Measurements from ENCODE around the gene CAP2.

Gene CAP2

GRCh38 chr6:17477356-17477755, 84.0 kb downstream of the CAP2 start:
- DNase-seq, result no peak

DNA sequence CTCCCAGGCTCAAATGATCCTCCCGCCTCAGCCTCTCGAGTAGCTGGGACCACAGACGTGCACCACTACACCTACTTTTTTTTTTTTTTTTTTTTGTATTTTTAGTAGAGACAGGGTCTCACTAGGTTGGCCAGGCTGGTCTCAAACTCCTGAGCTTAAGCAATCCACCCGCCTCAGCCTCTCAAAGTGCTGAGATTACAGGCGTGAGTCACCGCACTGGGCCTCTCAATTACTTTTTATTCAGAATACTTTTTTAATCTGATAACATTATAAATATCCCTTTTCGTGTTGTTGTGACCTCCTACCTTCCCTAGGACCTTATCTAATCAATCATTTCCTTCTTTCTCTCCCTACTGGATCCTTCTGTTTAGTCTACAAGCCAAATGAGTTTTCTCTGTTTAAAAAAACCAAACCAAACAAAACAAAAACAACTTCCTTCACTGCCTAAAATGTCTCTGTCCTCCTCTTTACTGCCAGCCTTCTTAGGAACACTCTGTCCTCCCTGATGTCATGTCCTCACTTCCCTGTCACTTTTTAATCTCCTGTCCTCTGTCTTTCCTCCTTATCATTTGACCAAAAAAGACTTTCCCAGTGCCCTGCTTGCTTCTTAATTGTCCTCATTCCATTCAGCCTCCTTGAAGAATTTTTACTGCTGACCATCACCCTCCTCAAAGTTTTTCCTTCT, 85.0 kb downstream of the CAP2 start:
- no peak for DNase-seq

GRCh38 chr6:17478946-17479345, 85.6 kb downstream of the CAP2 start:
- DNase-seq, result no peak

DNA sequence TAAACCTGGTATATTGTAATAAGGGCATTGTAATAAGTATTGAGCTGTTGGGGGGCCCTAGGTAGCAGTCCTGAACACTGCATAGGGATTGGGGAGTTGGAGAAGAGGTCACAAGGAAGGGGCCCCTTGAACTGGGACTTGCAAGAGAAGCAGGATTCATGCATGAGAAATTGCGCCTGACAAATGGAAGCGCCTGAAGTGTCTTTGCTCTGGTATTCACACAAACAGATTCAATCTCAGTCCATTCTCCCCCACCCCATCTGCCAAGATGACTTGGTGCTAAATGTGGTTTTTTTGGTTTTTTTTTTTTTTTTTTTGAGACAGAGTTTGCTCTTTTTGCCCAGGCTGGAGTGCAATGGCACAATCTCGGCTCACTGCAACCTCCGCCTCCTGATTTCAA, 87.1 kb downstream of the CAP2 start:
- no peak for DNase-seq

GRCh38 chr6:17482711-17483110, 89.3 kb downstream of the CAP2 start:
- no peak for DNase-seq

DNA sequence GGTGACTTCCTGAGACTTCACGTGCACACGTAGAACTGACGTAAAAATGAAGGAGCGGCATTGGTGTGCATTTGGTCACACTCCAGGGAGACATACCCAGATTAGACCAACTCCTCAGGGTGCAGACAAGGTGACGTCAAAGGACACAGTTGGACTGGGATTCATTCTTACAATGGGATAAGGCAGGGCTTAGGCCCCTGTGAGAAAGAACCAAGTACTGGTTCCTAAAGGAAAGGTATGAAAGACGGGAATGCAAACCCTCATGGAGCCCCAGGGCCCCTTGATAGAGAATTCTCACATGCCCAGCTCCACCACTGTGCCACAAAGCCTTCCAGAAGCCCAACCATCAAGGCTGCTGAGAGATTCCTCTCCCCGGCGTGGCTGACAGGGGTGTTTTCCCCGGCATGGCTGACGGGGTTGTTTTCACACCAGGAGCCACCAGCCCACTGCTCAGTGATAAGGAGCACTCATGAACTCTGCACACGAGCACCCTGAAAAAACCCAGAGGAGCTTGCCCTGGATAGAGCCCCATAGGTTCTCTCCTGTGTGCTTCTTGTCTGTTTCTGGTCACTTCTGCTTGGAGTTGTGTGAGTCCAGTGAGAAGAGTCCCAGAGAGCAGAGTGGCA, 90.1 kb downstream of the CAP2 start:
- DNase-seq, result no peak

DNA sequence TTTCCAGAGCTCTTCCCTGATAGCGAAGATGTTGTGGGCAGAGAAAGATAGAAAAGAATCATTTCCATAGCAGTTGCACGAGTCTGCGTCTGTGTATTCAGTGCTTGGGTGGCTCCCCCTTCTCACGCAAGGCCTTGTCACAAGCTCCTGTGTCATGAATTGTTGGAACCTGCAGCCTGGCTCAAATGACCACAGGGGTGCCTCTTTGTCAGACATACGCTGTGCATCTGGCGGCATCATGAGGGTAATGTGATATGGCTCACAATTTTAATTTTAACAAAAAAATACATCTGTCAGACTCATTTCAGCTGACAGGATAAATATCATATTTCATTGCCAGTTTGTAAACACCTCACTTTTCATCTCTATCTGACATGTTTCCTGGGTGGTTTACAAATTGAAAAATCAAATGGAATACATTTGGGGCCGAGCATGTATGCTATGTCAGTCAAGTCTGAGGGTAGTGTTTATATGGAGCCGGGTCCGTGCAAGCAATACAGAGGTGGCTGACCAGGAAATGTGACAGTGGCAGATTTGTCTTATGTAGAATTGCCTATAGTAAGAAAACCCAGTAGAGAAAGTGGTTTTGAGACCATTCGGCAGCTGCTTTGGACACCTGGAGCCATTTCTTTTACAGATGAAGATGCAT, 90.9 kb downstream of the CAP2 start:
- no peak for DNase-seq

- no peak for DNase-seq
These were observed 91.8 kb downstream of the CAP2 start for GRCh38 chr6:17485181-17485580.

DNA sequence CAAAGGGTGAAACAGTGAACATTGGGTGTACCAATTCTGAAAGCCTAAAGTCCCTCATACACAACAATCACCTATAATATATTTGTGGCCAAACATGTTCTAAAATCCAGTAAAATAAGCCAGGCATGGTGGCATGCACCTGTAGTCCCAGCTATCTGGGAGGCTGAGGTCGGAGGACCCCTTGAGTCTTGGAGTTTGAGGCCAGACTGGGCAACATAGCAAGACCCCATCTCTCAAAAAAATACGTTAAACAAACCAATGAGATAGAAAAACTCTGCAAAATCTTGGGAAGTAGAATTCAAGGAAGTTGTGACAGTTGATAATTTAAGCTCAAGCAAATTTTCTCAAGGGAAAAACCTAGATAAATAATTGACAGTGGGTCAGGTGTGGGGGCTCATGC, 92.6 kb downstream of the CAP2 start:
- DNase-seq, result no peak

- no peak for DNase-seq
These were observed 93.3 kb downstream of the CAP2 start for GRCh38 chr6:17486680-17487079.

DNA sequence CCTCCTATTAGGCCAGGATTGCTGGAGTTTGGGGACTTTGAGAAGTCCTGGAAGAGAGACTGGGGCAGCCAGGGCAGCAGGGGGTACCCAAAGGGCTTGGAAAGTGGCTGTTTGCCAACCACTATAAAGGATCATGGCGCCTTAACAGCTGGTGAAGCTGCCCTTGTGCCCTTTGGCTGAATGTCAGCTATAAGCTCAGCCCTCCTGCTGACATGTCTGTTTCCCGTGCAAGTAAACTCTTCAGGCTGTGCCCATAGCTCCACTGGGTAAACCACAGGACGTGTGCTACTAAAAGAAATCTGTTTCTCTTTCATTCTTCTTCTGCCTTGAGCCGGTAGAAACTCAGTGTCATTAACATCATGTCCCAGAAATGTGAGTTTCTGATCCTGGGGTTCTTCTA, 97.3 kb downstream of the CAP2 start:
- DNase-seq, result no peak

GRCh38 chr6:17491416-17492142, 98.2 kb downstream of the CAP2 start:
- no peak for DNase-seq

DNA sequence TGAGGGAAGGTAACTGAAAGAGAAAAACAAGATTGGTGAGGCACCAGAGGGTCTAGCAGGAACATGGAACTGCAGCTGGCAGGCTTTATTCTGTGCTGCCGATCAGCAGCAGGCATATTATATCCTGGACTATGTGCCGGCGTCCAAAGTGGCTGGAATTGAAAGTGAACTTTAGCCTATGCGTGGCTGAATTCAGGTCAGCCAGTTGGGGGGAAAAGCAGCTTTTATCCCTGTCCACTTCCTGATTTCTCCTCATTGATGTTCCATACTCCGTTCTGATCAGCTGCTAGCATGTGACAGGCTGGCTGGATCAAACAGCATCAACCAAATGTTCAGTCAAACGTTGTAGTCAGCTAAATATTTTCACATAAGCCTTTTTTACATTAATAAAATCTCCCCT, 99.0 kb downstream of the CAP2 start:
- no peak for DNase-seq

- no peak for DNase-seq
These were observed 99.9 kb downstream of the CAP2 start for GRCh38 chr6:17493286-17493685.

DNA sequence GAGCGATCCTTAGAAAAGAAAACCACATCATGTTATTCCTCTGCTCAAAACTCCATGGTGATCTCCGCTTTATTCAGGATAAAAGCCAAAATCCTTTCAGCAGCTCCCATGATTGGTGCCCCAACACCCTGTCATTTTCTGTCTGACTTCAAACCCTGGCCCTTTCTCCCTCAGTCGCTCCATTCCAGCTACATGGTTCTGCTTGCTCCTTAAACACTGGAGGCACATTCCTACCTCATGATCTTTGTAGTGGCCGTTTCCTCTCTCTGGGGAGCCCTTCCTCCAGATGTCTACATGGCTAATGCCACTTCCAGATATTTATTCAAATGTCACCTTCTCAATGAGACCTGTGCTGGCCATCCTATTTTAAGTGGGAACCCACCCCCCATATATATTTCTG, 100.8 kb downstream of the CAP2 start:
- DNase-seq, result no peak

GRCh38 chr6:17494919-17495318, 101.5 kb downstream of the CAP2 start:
- no peak for DNase-seq

GRCh38 chr6:17497535-17498095, 104.2 kb downstream of the CAP2 start:
- no peak for DNase-seq

GRCh38 chr6:17501442-17501841, 108.0 kb downstream of the CAP2 start:
- DNase-seq, result no peak

DNA sequence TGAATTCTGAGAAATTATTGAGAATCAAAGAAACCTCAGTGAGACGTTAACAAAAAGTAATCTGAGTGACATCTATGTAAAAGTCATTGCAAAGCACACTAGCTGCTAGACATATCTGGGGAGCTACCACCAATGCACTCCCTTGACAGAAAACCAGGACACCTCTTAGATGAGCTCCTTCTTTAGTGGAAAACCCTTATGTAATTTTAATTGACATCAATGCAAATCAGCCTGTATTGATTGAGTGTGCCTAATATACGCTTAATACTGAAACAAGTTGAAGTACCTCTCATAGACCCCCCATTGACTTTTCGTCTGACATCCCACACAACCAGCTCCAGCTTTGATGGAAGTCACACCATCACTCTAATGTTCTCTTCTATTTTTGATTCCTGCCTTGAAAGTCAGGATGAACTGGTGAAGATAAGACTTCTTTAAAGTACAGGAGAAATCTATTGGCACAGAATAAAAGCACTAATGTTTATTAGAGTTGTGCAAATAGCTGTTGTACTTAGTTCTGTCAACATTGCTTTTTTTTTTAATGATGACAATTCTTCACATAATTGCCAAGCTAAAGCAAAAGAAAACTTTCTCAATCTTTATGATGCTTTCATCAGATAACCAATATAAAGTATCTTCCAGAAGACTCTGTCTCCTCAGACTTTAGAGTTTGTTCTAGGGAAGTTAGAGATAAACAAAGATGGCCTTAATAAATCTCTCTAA, 108.7 kb downstream of the CAP2 start:
- DNase-seq, result no peak

- DNase-seq, result no peak
These were observed 109.7 kb downstream of the CAP2 start for GRCh38 chr6:17503051-17503450.

- DNase-seq, result no peak
These were observed 110.6 kb downstream of the CAP2 start for GRCh38 chr6:17504005-17504404.

DNA sequence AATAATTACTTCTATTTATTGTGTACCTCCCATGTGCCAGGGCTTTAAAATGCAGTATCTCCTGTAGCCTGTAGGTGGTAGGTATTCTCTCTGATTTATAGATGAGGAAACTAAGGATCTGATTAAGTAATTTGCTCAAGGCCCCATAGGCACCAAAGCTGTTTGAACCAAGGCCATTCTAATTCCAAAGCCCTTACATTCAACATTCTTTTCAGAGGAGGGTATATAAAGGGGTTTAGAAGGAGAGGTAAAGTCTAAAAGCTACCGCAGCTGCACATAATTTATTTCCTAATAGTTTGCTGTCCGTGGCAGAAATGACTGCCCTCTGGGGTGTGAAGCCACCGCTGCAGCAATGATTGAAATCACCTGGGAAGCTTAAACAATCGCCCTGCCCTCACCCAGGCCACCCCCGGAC, 111.7 kb downstream of the CAP2 start:
- DNase-seq, result no peak

Measured in retina (tissue), 1 donor.